GM23248 (cell line): ENCODE results near the gene DCAF16.
"Not testable (repeated sequence)": the region's sequence is repeated elsewhere in the genome, so short reads cannot be mapped to it uniquely, and the experiment has no call there.

Experiments
- EZH2 ChIP-seq: fragments of 200-600 bp; sonication (generic); IDR thresholded peaks from 2 replicates; pipeline ENCODE4 v1.6.1; 2018; ENCODE audit warnings: antibody characterized with exemption, mild to moderate bottlenecking; ENCODE audit not compliant: insufficient read depth, poor library complexity, severe bottlenecking
- EZH2phosphoT487 ChIP-seq: fragments of 200-600 bp; sonication (generic); IDR thresholded peaks from 2 replicates; pipeline ENCODE4 v1.6.1; 2018; ENCODE audit warnings: antibody characterized with exemption, moderate library complexity, mild to moderate bottlenecking, low read depth; ENCODE audit not compliant: insufficient read depth

- not testable (repeated sequence) for TF ChIP-seq EZH2phosphoT487, EZH2
Measured at GRCh38 chr4:17850295-17850694, 39.7 kb upstream of the DCAF16 start.
